Calu3 (cell line): ENCODE measurements around the gene TRIM13. TPM values are rescaled to one million over a fixed set of nuclear protein-coding genes. Genes with fewer than 3 reads are reported as not detected.

ENCODE experiments used
- BruUV-seq: library from RNA; stranded (reverse); fragments of 400-500 nt; replicated peaks from 2 replicates; lab custom pipeline; 2021; lab: Mats Ljungman, UMichigan
- CTCF ChIA-PET: fragments of 300-600 bp; sonication (Branson Sonifier 250); formaldehyde crosslinking; loops from one replicate; lab custom pipeline; 2022; ENCODE audit warnings: antibody characterized with exemption; lab: Charles Lee
- DNase-seq: peaks from one replicate; pipeline ENCODE4 v3.0.0; 2022
- H3K27ac Mint-ChIP-seq: one replicate; pipeline ENCODE4 v1.8.0; 2022; ENCODE audit warnings: mixed read lengths; ENCODE audit not compliant: unreplicated experiment
- H3K27me3 Mint-ChIP-seq: one replicate; pipeline ENCODE4 v1.8.0; 2022; ENCODE audit warnings: mixed read lengths; ENCODE audit not compliant: unreplicated experiment
- H3K36me3 Mint-ChIP-seq: one replicate; pipeline ENCODE4 v1.8.0; 2022; ENCODE audit warnings: mild to moderate bottlenecking, moderate library complexity, mixed read lengths; ENCODE audit not compliant: insufficient read depth, unreplicated experiment
- H3K4me1 Mint-ChIP-seq: one replicate; pipeline ENCODE4 v1.8.0; 2022; ENCODE audit warnings: mild to moderate bottlenecking, low read depth, mixed read lengths; ENCODE audit not compliant: unreplicated experiment
- H3K4me3 Mint-ChIP-seq: one replicate; pipeline ENCODE4 v1.8.0; 2022; ENCODE audit warnings: mild to moderate bottlenecking, low read depth, moderate library complexity, mixed read lengths; ENCODE audit not compliant: unreplicated experiment
- H3K9me3 Mint-ChIP-seq: one replicate; pipeline ENCODE4 v1.8.0; 2022; ENCODE audit warnings: low read depth, mixed read lengths; ENCODE audit not compliant: unreplicated experiment
- CTCF ChIP-seq: fragments of 200-600 bp; IDR thresholded peaks from one replicate; pipeline ENCODE4 v1.8.0; 2022; ENCODE audit warnings: antibody characterized with exemption; ENCODE audit not compliant: unreplicated experiment
- intact Hi-C: fragments of 100-400 bp; cut with micrococcal nuclease; formaldehyde crosslinking; loops from one replicate; pipeline ENCODE4 v1.10.0; 2022; ENCODE audit not compliant: unreplicated experiment
- total RNA-seq: library from RNA; stranded (reverse); gene quantifications from 2 replicates; pipeline ENCODE4 v1.2.3, GENCODE V29; 2022

Gene TRIM13
- total RNA-seq, 1 experiment from 2014 or later, result 10.6 TPM

GRCh38 chr13:49993666-49994065 is 3.2 kb upstream of the TRIM13 start:
- intact Hi-C loops, result no loop called here
- H3K27ac Mint-ChIP-seq, result no peak overlapping the region
- no peak for TF ChIP-seq CTCF
- H3K4me3 Mint-ChIP-seq, result no peak overlapping the region
- DNase-seq, result no peak
- H3K9me3 Mint-ChIP-seq, result no peaks in the 10 kb centered on the region
- H3K4me1 Mint-ChIP-seq, result peaks cover 8% of the 10 kb centered on the region
- no TSS peak for BruUV-seq
- H3K36me3 Mint-ChIP-seq, result peaks cover 36% of the 10 kb centered on the region
- CTCF ChIA-PET, result no interaction called here
- no peaks in the 10 kb centered on the region for H3K27me3 Mint-ChIP-seq

GRCh38 chr13:49995625-49996101 is 1.2 kb upstream of the TRIM13 start:
- Mint-ChIP-seq H3K36me3 (peaks cover 43% of the 10 kb centered on the region), H3K4me3 (peak overlapping the region; percentile 81), H3K4me1 (peaks cover 8% of the 10 kb centered on the region), H3K27me3 (no peaks in the 10 kb centered on the region), H3K9me3 (no peaks in the 10 kb centered on the region), H3K27ac (peak overlapping the region; percentile 54)
- TSS peak; percentile 72 for BruUV-seq
- no peak for DNase-seq
- intact Hi-C loops, result loop anchor here (5.0 kb wide), 1 partner anchor 87 kb away; no protein-coding TSS in a partner anchor
- CTCF ChIA-PET, result no interaction called here
- no peak for TF ChIP-seq CTCF

GRCh38 chr13:49996161-49996915 is 504 bp upstream of the TRIM13 start:
- Mint-ChIP-seq H3K27me3 (no peaks in the 10 kb centered on the region), H3K36me3 (peaks cover 43% of the 10 kb centered on the region), H3K4me3 (peak overlapping the region; percentile 81), H3K27ac (peak overlapping the region; percentile 54), H3K4me1 (peaks cover 8% of the 10 kb centered on the region), H3K9me3 (no peaks in the 10 kb centered on the region)
- intact Hi-C loops, result loop anchor here (5.0 kb wide), 1 partner anchor 86 kb away; no protein-coding TSS in a partner anchor
- CTCF ChIA-PET, result interaction anchor here (0.5 to 1.4 kb wide), 7 partner anchors 60 to 915 kb away, joined by 3 to 7 read pairs (median 3); partner anchors contain the start of gene SPRYD7
- peak; percentile 90 for DNase-seq
- BruUV-seq, result no TSS peak
- no peak for TF ChIP-seq CTCF

- DNase-seq, result no peak
- Mint-ChIP-seq H3K27me3 (no peaks in the 10 kb centered on the region), H3K4me1 (peaks cover 8% of the 10 kb centered on the region), H3K27ac (peak overlapping the region; percentile 91), H3K9me3 (no peaks in the 10 kb centered on the region), H3K36me3 (peaks cover 43% of the 10 kb centered on the region), H3K4me3 (peak overlapping the region; percentile 81)
- CTCF ChIA-PET, result interaction anchor here (1.2 to 1.4 kb wide), 4 partner anchors 21 to 914 kb away, joined by 5 to 7 read pairs (median 6); partner anchors contain the start of gene SPRYD7
- intact Hi-C loops, result loop anchor here (5.0 kb wide), 1 partner anchor 84 kb away; no protein-coding TSS in a partner anchor
- TF ChIP-seq CTCF, result no peak
- no TSS peak for BruUV-seq
Observed at GRCh38 chr13:49997955-49998354, 1.1 kb downstream of the TRIM13 start.
